Measurements from ENCODE around the gene MSRB3.

MSRB3 gene

GRCh38 chr12:65248656-65249633 lies 29.5 kb upstream of the MSRB3 start:
- TF ChIP-seq, protein P1, sequence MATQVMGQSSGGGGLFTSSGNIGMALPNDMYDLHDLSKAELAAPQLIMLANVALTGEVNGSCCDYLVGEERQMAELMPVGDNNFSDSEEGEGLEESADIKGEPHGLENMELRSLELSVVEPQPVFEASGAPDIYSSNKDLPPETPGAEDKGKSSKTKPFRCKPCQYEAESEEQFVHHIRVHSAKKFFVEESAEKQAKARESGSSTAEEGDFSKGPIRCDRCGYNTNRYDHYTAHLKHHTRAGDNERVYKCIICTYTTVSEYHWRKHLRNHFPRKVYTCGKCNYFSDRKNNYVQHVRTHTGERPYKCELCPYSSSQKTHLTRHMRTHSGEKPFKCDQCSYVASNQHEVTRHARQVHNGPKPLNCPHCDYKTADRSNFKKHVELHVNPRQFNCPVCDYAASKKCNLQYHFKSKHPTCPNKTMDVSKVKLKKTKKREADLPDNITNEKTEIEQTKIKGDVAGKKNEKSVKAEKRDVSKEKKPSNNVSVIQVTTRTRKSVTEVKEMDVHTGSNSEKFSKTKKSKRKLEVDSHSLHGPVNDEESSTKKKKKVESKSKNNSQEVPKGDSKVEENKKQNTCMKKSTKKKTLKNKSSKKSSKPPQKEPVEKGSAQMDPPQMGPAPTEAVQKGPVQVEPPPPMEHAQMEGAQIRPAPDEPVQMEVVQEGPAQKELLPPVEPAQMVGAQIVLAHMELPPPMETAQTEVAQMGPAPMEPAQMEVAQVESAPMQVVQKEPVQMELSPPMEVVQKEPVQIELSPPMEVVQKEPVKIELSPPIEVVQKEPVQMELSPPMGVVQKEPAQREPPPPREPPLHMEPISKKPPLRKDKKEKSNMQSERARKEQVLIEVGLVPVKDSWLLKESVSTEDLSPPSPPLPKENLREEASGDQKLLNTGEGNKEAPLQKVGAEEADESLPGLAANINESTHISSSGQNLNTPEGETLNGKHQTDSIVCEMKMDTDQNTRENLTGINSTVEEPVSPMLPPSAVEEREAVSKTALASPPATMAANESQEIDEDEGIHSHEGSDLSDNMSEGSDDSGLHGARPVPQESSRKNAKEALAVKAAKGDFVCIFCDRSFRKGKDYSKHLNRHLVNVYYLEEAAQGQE (IDR thresholded peaks at IDR 0.05; ENCODE audit: insufficient read depth in 1 of 2, low read depth in 2 of 2, low read length in 2 of 2): no peak
- no peak for TF ChIP-seq TAF1 (IDR thresholded peaks at IDR 0.05; ENCODE audit: borderline replicate concordance, insufficient read depth, low read length)
- TF ChIP-seq SIN3A (IDR thresholded peaks at IDR 0.05; ENCODE audit: borderline replicate concordance, insufficient read depth, low read length): no peak
- TF ChIP-seq POLR2AphosphoS5 (IDR thresholded peaks at IDR 0.05; ENCODE audit: low read depth, low read length): no peak
- no peak for TF ChIP-seq FOXP2 (optimal IDR thresholded peaks at IDR 0.05; ENCODE audit: borderline replicate concordance, extremely low read depth, extremely low read length, insufficient read depth)

DNA sequence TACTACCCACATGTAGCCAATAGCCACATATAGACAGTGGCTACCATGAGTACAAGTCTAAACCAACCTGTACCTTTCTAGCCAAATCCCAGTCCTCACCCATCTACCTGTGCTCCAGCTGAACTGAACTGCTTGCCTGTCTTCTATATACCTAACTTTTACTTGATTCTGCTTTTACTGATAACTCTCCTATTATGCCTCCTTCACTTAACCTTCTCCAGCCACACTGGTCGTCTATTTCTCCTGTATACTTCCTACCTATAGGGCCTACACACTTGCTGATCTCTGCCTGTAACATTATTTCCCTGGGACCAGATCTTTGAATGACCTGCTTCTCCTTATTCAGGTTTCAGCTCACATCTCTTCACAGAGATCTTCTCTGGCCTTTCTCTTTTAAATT lies 26.0 kb upstream of the MSRB3 start:
- TF ChIP-seq POLR2AphosphoS5 (IDR thresholded peaks at IDR 0.05; ENCODE audit: low read depth, low read length) (no peak), FOXP2 (optimal IDR thresholded peaks at IDR 0.05; ENCODE audit: borderline replicate concordance, extremely low read depth, extremely low read length, insufficient read depth) (no peak), SIN3A (IDR thresholded peaks at IDR 0.05; ENCODE audit: borderline replicate concordance, insufficient read depth, low read length) (no peak), TAF1 (IDR thresholded peaks at IDR 0.05; ENCODE audit: borderline replicate concordance, insufficient read depth, low read length) (no peak)
- TF ChIP-seq, protein P1 (IDR thresholded peaks at IDR 0.05; ENCODE audit: insufficient read depth in 1 of 2, low read depth in 2 of 2, low read length in 2 of 2): no peak

DNA sequence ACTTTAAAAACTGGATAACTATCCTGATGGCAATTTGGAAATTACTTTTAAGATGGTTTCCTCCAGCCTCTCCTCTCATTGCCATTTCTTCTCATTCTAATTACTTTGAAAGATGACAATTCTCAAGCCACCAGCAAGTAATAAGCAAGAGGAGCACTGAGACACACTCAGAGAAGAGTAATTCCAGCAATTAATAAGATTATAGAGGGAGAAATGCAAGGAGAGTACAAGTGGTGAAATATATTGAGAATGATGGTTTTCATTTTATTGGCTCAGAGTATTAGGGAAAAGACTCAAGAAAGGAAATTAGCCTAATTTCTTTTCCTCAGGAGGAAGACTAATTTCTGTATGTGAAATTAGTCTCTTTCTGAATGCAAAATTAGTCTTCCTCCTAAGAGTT lies 20.5 kb upstream of the MSRB3 start:
- TF ChIP-seq FOXP2 (optimal IDR thresholded peaks at IDR 0.05; ENCODE audit: borderline replicate concordance, extremely low read depth, extremely low read length, insufficient read depth): no peak

DNA sequence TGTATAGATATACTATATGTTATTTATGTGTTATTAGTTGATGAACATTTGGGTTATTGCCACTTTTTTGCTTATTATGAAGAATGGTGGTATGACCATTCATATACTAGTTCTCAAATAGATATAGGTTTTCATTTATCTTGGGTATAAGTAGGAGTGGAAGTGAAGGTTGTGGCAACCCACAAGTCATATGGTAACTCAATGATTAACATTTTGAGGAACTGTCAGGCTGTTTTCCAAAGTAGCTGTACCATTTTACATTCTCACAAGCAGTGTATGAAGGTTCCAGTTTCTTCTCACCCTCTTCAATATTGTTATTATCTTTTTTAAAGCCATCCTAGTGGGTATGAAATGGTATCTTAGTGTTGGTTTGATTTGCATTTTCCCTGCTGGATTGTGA lies 19.0 kb upstream of the MSRB3 start:
- TF ChIP-seq, protein P1 (IDR thresholded peaks at IDR 0.05; ENCODE audit: insufficient read depth in 1 of 2, low read depth in 2 of 2, low read length in 2 of 2): no peak
- TF ChIP-seq FOXP2 (optimal IDR thresholded peaks at IDR 0.05; ENCODE audit: borderline replicate concordance, extremely low read depth, extremely low read length, insufficient read depth) (no peak), TAF1 (IDR thresholded peaks at IDR 0.05; ENCODE audit: borderline replicate concordance, insufficient read depth, low read length) (no peak), POLR2AphosphoS5 (IDR thresholded peaks at IDR 0.05; ENCODE audit: low read depth, low read length) (no peak), SIN3A (IDR thresholded peaks at IDR 0.05; ENCODE audit: borderline replicate concordance, insufficient read depth, low read length) (no peak)

DNA sequence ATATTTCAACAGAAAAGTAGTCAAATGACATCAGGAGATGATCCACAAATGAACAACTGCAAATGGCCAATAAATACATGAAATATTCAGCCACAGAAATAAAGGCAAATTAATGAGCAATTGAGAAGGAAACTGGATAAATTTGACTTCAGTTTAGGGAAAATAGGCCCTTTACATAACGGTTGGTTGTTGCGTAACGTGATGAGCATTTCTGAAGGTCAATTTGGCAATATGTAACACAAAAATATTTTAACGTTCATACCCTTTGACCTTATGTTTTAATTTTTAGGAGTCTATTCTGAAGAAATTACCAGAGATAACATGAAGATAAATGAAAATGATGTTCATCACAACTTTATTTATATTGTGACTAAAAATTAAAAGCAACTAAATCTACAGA lies 14.7 kb upstream of the MSRB3 start:
- TF ChIP-seq TAF1 (IDR thresholded peaks at IDR 0.05; ENCODE audit: borderline replicate concordance, insufficient read depth, low read length): no peak
- TF ChIP-seq SIN3A (IDR thresholded peaks at IDR 0.05; ENCODE audit: borderline replicate concordance, insufficient read depth, low read length): no peak
- TF ChIP-seq, protein P1 (IDR thresholded peaks at IDR 0.05; ENCODE audit: insufficient read depth in 1 of 2, low read depth in 2 of 2, low read length in 2 of 2): no peak
- TF ChIP-seq FOXP2 (optimal IDR thresholded peaks at IDR 0.05; ENCODE audit: borderline replicate concordance, extremely low read depth, extremely low read length, insufficient read depth): no peak
- TF ChIP-seq POLR2AphosphoS5 (IDR thresholded peaks at IDR 0.05; ENCODE audit: low read depth, low read length): no peak
